RWPE2 (cell line): ENCODE data around the gene ANKRD37.

Source experiments
- ATAC-seq: fragments of 200-7000 bp; cut with Tn5 transposase; 3 replicates; pipeline ENCODE4 v1.9.1; 2021; ENCODE audit warnings: low read depth
- DNase-seq: peaks from one replicate; pipeline ENCODE4 v3.0.0-alpha.2; 2020; ENCODE audit warnings: low spot score
- H3K27ac ChIP-seq: fragments of 450-650 bp; 2 replicates; pipeline ENCODE4 v1.5.1; 2017; ENCODE audit warnings: mild to moderate bottlenecking; ENCODE audit not compliant: poor library complexity, severe bottlenecking
- H3K27me3 ChIP-seq: fragments of 250-450 bp; sonication (Bioruptor Pico); 2 replicates; pipeline ENCODE4 v1.5.1; 2021; ENCODE audit warnings: mild to moderate bottlenecking, moderate library complexity; ENCODE audit not compliant: insufficient read depth, poor library complexity, severe bottlenecking
- H3K36me3 ChIP-seq: fragments of 250-450 bp; sonication (Bioruptor Pico); 2 replicates; pipeline ENCODE4 v1.5.1; 2020; ENCODE audit warnings: low read depth, mild to moderate bottlenecking, moderate library complexity
- H3K4me1 ChIP-seq: fragments of 250-450 bp; sonication (Bioruptor Pico); 2 replicates; pipeline ENCODE4 v1.5.1; 2021; ENCODE audit warnings: mild to moderate bottlenecking, moderate library complexity; ENCODE audit not compliant: insufficient read depth, poor library complexity, severe bottlenecking
- H3K4me3 ChIP-seq: fragments of 250-450 bp; sonication (Bioruptor Pico); 2 replicates; pipeline ENCODE4 v1.5.1; 2021; ENCODE audit warnings: mild to moderate bottlenecking, moderate library complexity; ENCODE audit not compliant: severe bottlenecking
- H3K9me3 ChIP-seq: fragments of 250-450 bp; sonication (Bioruptor Pico); 2 replicates; pipeline ENCODE4 v1.5.1; 2021; ENCODE audit warnings: mild to moderate bottlenecking, moderate library complexity; ENCODE audit not compliant: severe bottlenecking
- CTCF ChIP-seq: fragments of 450-650 bp; IDR thresholded peaks from one replicate; pipeline ENCODE4 v1.5.1; 2017; ENCODE audit warnings: mild to moderate bottlenecking, moderate library complexity; ENCODE audit not compliant: poor library complexity, severe bottlenecking

Gene ANKRD37

GRCh38 chr4:185405296-185405999, 8.8 kb downstream of the ANKRD37 start:
- H3K27me3 ChIP-seq: no peaks in the 10 kb centered on the region
- no peak for TF ChIP-seq CTCF
- DNase-seq (no peak), ATAC-seq (no peak)
- no peak overlapping the region for H3K27ac ChIP-seq
- no peaks in the 10 kb centered on the region for H3K9me3 ChIP-seq
- peaks cover 70% of the 10 kb centered on the region for H3K36me3 ChIP-seq
- H3K4me1 ChIP-seq: no peaks in the 10 kb centered on the region
- no peak overlapping the region for H3K4me3 ChIP-seq

GRCh38 chr4:185408432-185408831, 11.8 kb downstream of the ANKRD37 start:
- no peak overlapping the region for H3K27ac ChIP-seq
- H3K4me1 ChIP-seq: no peaks in the 10 kb centered on the region
- H3K9me3 ChIP-seq: no peaks in the 10 kb centered on the region
- ATAC-seq (no peak), DNase-seq (no peak)
- peaks cover 49% of the 10 kb centered on the region for H3K36me3 ChIP-seq
- H3K4me3 ChIP-seq: no peak overlapping the region
- no peaks in the 10 kb centered on the region for H3K27me3 ChIP-seq
- TF ChIP-seq CTCF: no peak

- no peaks in the 10 kb centered on the region for H3K9me3 ChIP-seq
- peaks cover 67% of the 10 kb centered on the region for H3K36me3 ChIP-seq
- no peak for ATAC-seq
- no peaks in the 10 kb centered on the region for H3K27me3 ChIP-seq
- no peak overlapping the region for H3K27ac ChIP-seq
- DNase-seq: no peak
- H3K4me3 ChIP-seq: no peak overlapping the region
- TF ChIP-seq CTCF: no peak
- H3K4me1 ChIP-seq: no peaks in the 10 kb centered on the region
Observed at GRCh38 chr4:185411849-185412248, 15.2 kb downstream of the ANKRD37 start.

GRCh38 chr4:185412412-185412811, 15.8 kb downstream of the ANKRD37 start:
- H3K4me1 ChIP-seq: no peaks in the 10 kb centered on the region
- DNase-seq (no peak), ATAC-seq (no peak)
- no peak overlapping the region for H3K4me3 ChIP-seq
- TF ChIP-seq CTCF: no peak
- H3K27ac ChIP-seq: no peak overlapping the region
- peaks cover 67% of the 10 kb centered on the region for H3K36me3 ChIP-seq
- no peaks in the 10 kb centered on the region for H3K9me3 ChIP-seq
- no peaks in the 10 kb centered on the region for H3K27me3 ChIP-seq

- no peak for DNase-seq
- H3K9me3 ChIP-seq: no peaks in the 10 kb centered on the region
- TF ChIP-seq CTCF: no peak
Observed at GRCh38 chr4:185416955-185417354, 20.3 kb downstream of the ANKRD37 start.

More at GRCh38 chr4:185416955-185417354, 20.3 kb downstream of the ANKRD37 start:
- no peak overlapping the region for H3K4me3 ChIP-seq
- peaks cover 69% of the 10 kb centered on the region for H3K36me3 ChIP-seq
- H3K27me3 ChIP-seq: no peaks in the 10 kb centered on the region
- H3K27ac ChIP-seq: no peak overlapping the region
- ATAC-seq: no peak
- H3K4me1 ChIP-seq: no peaks in the 10 kb centered on the region
